NB4 (cell line): ENCODE measurements around the gene S100A13.

Experiments
- MYC ChIP-seq: IDR thresholded peaks from 2 replicates; pipeline ENCODE4 v1.6.1; 2011; ENCODE audit warnings: low read depth, low read length
- POLR2A ChIP-seq: IDR thresholded peaks from 2 replicates; pipeline ENCODE4 v1.6.1; 2011; ENCODE audit warnings: mild to moderate bottlenecking; ENCODE audit not compliant: insufficient read length; ENCODE audit errors: extremely low read depth
- TF ChIP-seq, protein P1 (sequence below): IDR thresholded peaks from one replicate; pipeline ENCODE4 v1.5.1; 2012; ENCODE audit warnings: low read depth, low read length
- TF ChIP-seq, protein P2 (sequence below): IDR thresholded peaks from 2 replicates; pipeline ENCODE4 v1.6.1; 2011; ENCODE audit warnings: low read depth, low read length

DNA sequence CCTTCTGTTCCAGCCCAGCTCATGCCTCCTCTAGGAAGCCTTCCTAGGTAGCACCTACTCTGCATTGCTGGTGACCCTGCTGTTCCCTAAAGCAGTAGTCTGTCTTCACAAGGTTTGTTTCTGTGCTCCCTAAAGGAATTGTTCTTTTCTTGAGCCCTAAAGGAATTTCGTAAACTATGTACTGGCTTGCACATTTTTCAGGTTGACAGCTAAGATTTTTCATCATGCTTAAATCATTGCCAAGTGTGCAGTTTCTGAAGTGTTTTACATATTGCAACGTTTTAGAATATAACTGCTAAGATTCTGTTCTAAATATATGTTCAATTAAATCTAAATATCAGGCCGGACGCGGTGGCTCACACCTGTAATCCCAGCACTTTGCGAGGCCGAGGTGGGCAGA, 27.5 kb downstream of the S100A13 start:
- TF ChIP-seq POLR2A (no peak), MYC (no peak)
- TF ChIP-seq, protein P1, sequence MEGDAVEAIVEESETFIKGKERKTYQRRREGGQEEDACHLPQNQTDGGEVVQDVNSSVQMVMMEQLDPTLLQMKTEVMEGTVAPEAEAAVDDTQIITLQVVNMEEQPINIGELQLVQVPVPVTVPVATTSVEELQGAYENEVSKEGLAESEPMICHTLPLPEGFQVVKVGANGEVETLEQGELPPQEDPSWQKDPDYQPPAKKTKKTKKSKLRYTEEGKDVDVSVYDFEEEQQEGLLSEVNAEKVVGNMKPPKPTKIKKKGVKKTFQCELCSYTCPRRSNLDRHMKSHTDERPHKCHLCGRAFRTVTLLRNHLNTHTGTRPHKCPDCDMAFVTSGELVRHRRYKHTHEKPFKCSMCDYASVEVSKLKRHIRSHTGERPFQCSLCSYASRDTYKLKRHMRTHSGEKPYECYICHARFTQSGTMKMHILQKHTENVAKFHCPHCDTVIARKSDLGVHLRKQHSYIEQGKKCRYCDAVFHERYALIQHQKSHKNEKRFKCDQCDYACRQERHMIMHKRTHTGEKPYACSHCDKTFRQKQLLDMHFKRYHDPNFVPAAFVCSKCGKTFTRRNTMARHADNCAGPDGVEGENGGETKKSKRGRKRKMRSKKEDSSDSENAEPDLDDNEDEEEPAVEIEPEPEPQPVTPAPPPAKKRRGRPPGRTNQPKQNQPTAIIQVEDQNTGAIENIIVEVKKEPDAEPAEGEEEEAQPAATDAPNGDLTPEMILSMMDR = no peak
- TF ChIP-seq, protein P2, sequence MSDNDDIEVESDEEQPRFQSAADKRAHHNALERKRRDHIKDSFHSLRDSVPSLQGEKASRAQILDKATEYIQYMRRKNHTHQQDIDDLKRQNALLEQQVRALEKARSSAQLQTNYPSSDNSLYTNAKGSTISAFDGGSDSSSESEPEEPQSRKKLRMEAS = no peak
